Measurements from ENCODE around the gene GSK3B.

GSK3B gene

DNA sequence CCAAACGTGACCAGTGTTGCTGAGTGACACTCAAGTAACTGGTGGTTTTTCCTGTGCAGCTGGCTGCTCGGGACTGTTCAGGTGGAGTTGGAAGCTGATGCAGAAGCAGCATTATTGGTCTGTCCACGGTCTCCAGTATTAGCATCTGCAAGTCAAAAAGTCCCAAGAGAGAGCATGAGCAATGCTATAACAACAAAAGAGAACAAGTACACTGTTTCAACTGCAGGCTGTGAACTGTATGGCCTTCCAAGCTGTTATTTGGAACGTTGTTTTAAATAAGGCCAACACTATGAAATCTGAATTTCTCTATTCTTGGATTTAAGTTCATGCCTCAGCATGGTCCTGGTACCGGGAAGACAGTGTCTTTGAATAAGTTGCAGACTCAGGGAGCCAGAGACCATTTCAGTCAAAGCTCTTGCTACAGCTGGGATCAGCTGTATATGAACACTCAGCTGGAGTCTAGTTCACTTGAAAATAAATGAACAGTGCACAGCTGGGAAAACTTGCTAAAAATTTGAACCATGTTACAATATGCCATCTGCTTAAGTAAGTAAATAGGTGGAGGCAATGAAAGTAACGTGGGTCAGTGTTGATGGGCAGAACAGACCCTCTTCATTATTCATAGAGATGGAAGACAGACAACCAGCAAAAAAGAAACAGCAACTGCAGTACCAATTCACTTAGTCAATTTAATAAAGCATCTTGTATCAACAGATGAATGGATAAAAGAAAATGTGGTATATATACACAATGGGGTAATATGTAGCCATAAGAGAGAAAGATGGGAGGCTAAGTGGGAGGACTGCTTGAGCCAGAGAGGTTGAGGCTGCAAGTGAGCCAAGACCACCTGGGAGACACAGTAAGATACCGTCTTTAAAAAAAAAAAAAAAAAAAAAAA, 267.3 kb downstream of the GSK3B start:
- Histone ChIP-seq H3K27me3 (no peaks in the 10 kb centered on the region), H3K36me3 (peaks cover 35% of the 10 kb centered on the region), H3K4me1 (ENCODE audit: control insufficient read depth in 1 of 2, insufficient read depth in 1 of 2, low read depth in 1 of 2, low read length in 1 of 2) (no peaks in the 10 kb centered on the region), H3K4me3 (ENCODE audit: low read depth in 1 of 2, low read length in 1 of 2) (no peak overlapping the region), H3K9me3 (no peaks in the 10 kb centered on the region), H3K27ac (no peak overlapping the region)
- TF ChIP-seq, protein P1, sequence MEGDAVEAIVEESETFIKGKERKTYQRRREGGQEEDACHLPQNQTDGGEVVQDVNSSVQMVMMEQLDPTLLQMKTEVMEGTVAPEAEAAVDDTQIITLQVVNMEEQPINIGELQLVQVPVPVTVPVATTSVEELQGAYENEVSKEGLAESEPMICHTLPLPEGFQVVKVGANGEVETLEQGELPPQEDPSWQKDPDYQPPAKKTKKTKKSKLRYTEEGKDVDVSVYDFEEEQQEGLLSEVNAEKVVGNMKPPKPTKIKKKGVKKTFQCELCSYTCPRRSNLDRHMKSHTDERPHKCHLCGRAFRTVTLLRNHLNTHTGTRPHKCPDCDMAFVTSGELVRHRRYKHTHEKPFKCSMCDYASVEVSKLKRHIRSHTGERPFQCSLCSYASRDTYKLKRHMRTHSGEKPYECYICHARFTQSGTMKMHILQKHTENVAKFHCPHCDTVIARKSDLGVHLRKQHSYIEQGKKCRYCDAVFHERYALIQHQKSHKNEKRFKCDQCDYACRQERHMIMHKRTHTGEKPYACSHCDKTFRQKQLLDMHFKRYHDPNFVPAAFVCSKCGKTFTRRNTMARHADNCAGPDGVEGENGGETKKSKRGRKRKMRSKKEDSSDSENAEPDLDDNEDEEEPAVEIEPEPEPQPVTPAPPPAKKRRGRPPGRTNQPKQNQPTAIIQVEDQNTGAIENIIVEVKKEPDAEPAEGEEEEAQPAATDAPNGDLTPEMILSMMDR (IDR thresholded peaks at IDR 0.05) = no peak

DNA sequence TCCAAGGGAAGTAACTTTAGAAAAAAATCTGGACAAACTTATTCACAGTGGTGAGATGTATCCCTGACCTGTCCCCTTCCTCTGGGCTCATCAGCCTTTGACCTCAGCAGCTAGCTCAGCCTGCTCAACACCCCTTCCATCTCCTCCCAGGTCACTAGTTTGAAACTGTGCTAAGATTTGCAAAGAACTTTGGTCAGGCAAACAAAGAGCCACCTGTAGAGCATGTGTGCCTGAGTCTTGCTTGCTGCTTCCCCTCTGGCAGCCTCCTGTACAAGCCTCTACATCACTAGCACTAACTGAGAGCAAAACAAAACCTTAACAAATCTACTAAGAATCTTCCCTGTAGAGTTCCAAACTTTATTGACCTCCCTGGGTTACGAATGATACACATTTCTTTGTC, 268.4 kb downstream of the GSK3B start:
- H3K9me3 ChIP-seq = no peaks in the 10 kb centered on the region
- H3K4me1 ChIP-seq (ENCODE audit: control insufficient read depth in 1 of 2, insufficient read depth in 1 of 2, low read depth in 1 of 2, low read length in 1 of 2) = no peaks in the 10 kb centered on the region
- H3K36me3 ChIP-seq = peaks cover 32% of the 10 kb centered on the region
- H3K27me3 ChIP-seq = no peaks in the 10 kb centered on the region
- no peak overlapping the region for H3K4me3 ChIP-seq (ENCODE audit: low read depth in 1 of 2, low read length in 1 of 2)
- TF ChIP-seq, protein P1 (IDR thresholded peaks at IDR 0.05) = no peak
- no peak overlapping the region for H3K27ac ChIP-seq

DNA sequence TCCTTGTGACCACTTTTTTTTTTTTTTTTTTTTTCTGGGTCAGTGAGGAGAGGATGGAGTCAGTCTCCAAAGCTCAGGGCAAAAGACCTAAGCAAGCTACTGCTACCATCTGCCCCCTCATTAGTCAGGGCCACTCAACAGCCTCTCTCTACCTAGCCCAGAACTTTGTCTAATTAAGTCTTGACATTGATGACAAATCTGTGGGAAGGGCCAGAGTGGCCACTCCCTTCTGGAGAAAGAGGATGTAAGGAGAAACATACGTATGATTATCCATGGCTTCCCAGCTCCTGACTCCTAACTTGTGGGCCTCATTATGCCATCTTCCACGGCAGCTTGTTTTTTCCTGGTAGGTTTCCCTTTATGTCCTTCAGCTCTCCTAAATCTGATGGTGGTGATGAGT, 274.4 kb downstream of the GSK3B start:
- Histone ChIP-seq H3K9me3 (no peaks in the 10 kb centered on the region), H3K27ac (no peak overlapping the region), H3K36me3 (peaks cover 6% of the 10 kb centered on the region), H3K4me1 (ENCODE audit: control insufficient read depth in 1 of 2, insufficient read depth in 1 of 2, low read depth in 1 of 2, low read length in 1 of 2) (no peaks in the 10 kb centered on the region), H3K27me3 (no peaks in the 10 kb centered on the region), H3K4me3 (ENCODE audit: low read depth in 1 of 2, low read length in 1 of 2) (no peak overlapping the region)
- TF ChIP-seq, protein P1 (IDR thresholded peaks at IDR 0.05) = no peak

DNA sequence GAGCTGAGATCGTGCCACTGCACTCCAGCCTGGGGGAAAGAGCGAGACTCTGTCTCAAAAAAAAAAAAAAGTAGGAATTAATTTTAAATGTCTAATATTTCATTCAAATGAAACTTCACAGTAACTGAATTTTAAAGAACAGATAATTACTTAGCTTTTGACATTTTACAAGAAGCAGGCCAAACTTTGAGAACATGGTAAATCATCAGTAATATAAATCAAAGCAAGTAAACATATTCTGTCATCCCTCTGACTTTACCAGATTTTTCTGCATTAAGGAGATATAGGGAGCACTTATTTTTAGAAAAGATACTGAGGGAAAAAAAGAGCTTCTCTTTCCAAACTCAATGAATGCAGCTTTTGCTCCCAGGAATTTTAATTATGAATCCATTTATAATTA, 275.3 kb downstream of the GSK3B start:
- no peaks in the 10 kb centered on the region for H3K9me3 ChIP-seq
- no peak overlapping the region for H3K27ac ChIP-seq
- no peaks in the 10 kb centered on the region for H3K4me1 ChIP-seq (ENCODE audit: control insufficient read depth in 1 of 2, insufficient read depth in 1 of 2, low read depth in 1 of 2, low read length in 1 of 2)
- no peak overlapping the region for H3K4me3 ChIP-seq (ENCODE audit: low read depth in 1 of 2, low read length in 1 of 2)
- no peaks in the 10 kb centered on the region for H3K36me3 ChIP-seq
- TF ChIP-seq, protein P1 (IDR thresholded peaks at IDR 0.05) = no peak
- H3K27me3 ChIP-seq = no peaks in the 10 kb centered on the region

DNA sequence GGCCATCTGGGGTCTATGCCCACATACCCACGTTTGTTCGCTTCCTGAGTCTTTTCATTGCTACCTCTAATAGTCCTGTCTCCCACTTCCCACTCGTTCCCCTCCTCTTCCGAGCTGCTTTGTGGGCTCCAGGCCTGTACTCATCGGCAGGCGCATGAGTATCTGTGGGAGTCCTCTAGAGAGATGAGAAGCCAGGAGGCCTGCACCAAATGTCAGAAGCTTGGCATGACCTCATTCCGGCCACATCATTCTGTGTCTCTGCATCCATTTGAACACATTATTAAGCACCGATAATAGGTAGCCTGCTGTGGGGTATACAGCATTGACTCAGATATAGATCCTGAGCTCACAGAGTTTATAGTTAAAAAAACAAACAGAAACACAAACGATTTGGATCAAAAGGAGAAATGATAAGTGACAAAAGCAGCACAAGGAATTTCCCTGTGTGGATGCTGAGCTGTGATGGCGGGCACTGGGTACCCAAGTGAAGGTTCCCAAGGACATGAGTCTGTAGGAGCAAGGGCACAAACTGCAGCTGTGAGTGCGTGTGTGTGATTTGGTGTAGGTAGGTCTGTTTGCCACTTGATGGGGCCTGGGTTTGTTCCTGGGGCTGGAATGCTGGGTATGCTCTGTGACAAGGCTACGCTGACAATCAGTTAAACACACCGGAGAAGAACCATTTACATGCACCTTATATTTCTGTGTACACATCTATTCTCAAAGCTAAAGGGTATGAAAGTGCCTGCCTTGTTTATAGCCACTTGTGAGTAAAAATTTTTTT, 276.5 kb downstream of the GSK3B start:
- TF ChIP-seq, protein P1 (IDR thresholded peaks at IDR 0.05) = no peak
- Histone ChIP-seq H3K27me3 (no peaks in the 10 kb centered on the region), H3K4me1 (ENCODE audit: control insufficient read depth in 1 of 2, insufficient read depth in 1 of 2, low read depth in 1 of 2, low read length in 1 of 2) (no peaks in the 10 kb centered on the region), H3K27ac (no peak overlapping the region), H3K36me3 (no peaks in the 10 kb centered on the region), H3K9me3 (no peaks in the 10 kb centered on the region), H3K4me3 (ENCODE audit: low read depth in 1 of 2, low read length in 1 of 2) (no peak overlapping the region)
